ENCODE data around the gene STK32C.

GRCh38 chr10:132204781-132205473 lies 102.8 kb downstream of the STK32C start:
- TF ChIP-seq POLR2A (IDR thresholded peaks at IDR 0.05) = no peak
- TF ChIP-seq, protein P1, sequence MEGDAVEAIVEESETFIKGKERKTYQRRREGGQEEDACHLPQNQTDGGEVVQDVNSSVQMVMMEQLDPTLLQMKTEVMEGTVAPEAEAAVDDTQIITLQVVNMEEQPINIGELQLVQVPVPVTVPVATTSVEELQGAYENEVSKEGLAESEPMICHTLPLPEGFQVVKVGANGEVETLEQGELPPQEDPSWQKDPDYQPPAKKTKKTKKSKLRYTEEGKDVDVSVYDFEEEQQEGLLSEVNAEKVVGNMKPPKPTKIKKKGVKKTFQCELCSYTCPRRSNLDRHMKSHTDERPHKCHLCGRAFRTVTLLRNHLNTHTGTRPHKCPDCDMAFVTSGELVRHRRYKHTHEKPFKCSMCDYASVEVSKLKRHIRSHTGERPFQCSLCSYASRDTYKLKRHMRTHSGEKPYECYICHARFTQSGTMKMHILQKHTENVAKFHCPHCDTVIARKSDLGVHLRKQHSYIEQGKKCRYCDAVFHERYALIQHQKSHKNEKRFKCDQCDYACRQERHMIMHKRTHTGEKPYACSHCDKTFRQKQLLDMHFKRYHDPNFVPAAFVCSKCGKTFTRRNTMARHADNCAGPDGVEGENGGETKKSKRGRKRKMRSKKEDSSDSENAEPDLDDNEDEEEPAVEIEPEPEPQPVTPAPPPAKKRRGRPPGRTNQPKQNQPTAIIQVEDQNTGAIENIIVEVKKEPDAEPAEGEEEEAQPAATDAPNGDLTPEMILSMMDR (IDR thresholded peaks at IDR 0.05) = no peak

Measured in testis (tissue), 2 donors.